LNCaP clone FGC (cell line): ENCODE results near the gene ANXA8.

ENCODE experiments used
- DNase-seq: peaks from one replicate; pipeline ENCODE4 v3.0.0-alpha.2; 2011; ENCODE audit warnings: low read depth
- H3K4me3 ChIP-seq: 2 replicates; pipeline ENCODE4 v1.5.1; 2011; ENCODE audit warnings: mild to moderate bottlenecking, low read depth, low read length, control low read depth
- CTCF ChIP-seq: IDR thresholded peaks from 2 replicates; pipeline ENCODE4 v1.5.1; 2012; ENCODE audit warnings: mild to moderate bottlenecking; ENCODE audit not compliant: control insufficient read depth, insufficient read depth; ENCODE audit errors: extremely low read depth

The ANXA8 gene

DNA sequence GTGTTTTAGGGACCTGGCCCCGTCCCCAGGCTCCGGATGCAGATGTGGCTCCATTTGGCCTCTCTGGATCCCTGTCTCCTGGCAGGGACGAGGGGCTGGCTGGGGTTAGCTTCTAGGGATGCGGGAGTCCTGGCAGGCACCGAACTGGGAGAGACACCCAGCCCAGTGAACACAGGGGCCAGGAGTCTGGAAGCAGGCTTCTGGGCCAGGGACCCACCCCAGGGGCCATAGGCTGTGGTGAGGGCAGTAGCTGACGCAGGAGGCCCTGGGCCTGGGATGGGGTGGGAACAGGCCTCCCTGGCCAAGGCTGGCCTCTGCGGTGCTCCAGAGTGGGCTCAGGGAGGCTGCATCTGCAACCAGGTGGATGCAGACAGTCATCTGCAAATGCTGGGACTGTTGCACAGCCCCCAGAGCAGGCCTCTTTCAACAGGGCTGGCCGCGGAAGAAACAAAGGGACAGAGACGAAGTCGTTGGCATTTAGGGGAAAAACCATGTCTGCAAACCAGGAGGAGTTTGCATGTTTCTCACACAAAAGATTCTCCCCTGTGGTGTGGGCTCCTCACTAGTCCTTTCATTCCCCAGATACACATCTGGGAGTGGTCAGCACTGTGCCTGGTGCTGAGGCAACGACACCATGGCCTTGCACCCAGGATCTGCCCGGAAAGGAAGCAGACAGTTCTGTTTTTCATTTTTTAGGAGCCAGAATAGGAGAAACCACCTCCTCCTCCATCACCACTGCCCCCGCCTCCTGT is 63.4 kb downstream of the ANXA8 start:
- DNase-seq, result no peak
- TF ChIP-seq CTCF, result no peak
- no peak overlapping the region for H3K4me3 ChIP-seq

GRCh38 chr10:47419421-47419820 is 64.5 kb downstream of the ANXA8 start:
- no peak for DNase-seq

DNA sequence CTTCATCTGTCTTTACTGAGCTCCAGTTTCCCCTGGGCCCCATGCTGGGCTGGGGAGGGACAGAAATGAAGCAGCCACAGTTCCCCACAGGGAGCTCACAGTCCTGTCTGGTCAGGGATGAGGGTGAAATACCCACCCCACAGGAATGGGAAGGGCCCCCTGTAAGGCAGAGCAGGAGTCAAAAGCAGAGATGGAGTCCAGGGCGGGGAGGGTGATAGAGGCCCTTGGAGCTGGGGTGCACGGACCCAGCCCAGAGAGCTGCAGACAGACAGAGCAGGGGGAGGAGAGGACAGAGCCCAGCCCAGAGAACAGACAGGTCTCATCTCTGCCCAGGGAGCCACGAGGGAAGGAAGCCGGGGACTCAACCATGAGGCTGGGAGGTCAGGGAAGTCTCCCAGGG is 64.9 kb downstream of the ANXA8 start:
- DNase-seq, result no peak
- no peak overlapping the region for H3K4me3 ChIP-seq
- no peak for TF ChIP-seq CTCF

More at GRCh38 chr10:47419421-47419820, 64.5 kb downstream of the ANXA8 start:
- TF ChIP-seq CTCF, result no peak
- H3K4me3 ChIP-seq, result no peak overlapping the region

DNA sequence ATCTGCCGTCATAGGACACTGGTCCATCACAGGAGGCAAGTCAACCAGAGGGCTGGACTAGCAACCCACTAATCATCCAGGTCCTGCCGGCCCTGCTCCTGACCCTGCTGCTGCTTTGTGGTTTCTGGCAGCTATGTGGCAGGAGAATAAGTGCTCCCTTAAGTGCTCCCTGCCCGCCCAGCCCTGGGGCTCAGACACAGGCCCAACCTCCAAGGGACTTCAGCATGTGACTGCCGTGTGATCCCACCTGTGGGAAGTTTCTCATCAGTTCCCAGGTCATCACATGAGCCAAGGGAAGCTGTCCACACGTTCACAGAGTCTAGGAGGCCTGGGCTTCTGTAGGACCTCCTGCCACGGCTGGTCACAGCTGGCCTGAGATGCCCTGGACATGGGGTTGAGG is 65.6 kb downstream of the ANXA8 start:
- TF ChIP-seq CTCF, result no peak
- DNase-seq, result no peak
- no peak overlapping the region for H3K4me3 ChIP-seq
